Heart left ventricle (tissue), 16 donors: ENCODE data around the gene PCARE. TPM values are rescaled to one million over a fixed set of nuclear protein-coding genes. Genes with fewer than 3 reads are reported as not detected.
A peak's percentile ranks its signal among the peaks of the same experiment; 100 is the strongest.

ENCODE experiments used
- ATAC-seq, 4 donors: fragments of 200-7000 bp; cut with Tn5 transposase; one replicate each; pipeline ENCODE4 v1.9.1; 2020 to 2022; ENCODE audit warnings: moderate library complexity in 4 of 4, mild to moderate bottlenecking in 3 of 4, moderate number of reproducible peaks in 1 of 4
- DNase-seq, 5 donors: peaks; one replicate each; pipeline ENCODE4 v3.0.0-alpha.2; 2020
- H3K27ac ChIP-seq, 12 donors: fragments of 200-600 bp; sonication (generic) in 4 of 12; one replicate each; pipeline versions ENCODE4 v1.5.0 to v1.8.0; 2016 to 2022; ENCODE audit warnings: mild to moderate bottlenecking in 2 of 12
- H3K27me3 ChIP-seq, 9 donors: fragments of 200-600 bp; sonication (generic) in 2 of 9; one replicate each; pipeline versions ENCODE4 v1.5.1 to v1.8.0; 2016 to 2022; ENCODE audit warnings: mild to moderate bottlenecking in 3 of 9
- H3K36me3 ChIP-seq, 9 donors: fragments of 200-600 bp; sonication (generic) in 2 of 9; one replicate each; pipeline versions ENCODE4 v1.5.0 to v1.8.0; 2018 to 2022; ENCODE audit warnings: mild to moderate bottlenecking in 2 of 9
- H3K4me1 ChIP-seq, 12 donors: fragments of 200-600 bp; sonication (generic) in 4 of 12; one replicate each; pipeline versions ENCODE4 v1.5.0 to v1.8.0; 2016 to 2022; ENCODE audit warnings: mild to moderate bottlenecking in 3 of 12
- H3K4me3 ChIP-seq, 12 donors: fragments of 200-600 bp; sonication (generic) in 4 of 12; one replicate each; pipeline versions ENCODE4 v1.5.0 to v1.8.0; 2017 to 2022; ENCODE audit warnings: mild to moderate bottlenecking in 9 of 12, moderate library complexity in 4 of 12
- H3K9me3 ChIP-seq, 12 donors: fragments of 200-600 bp; sonication (generic) in 4 of 12; one replicate each; pipeline versions ENCODE4 v1.5.0 to v1.8.0; 2016 to 2022; ENCODE audit warnings: mild to moderate bottlenecking in 1 of 12
- POLR2A ChIP-seq, 2 donors: fragments of 450-650 bp; IDR thresholded peaks; one replicate each; pipeline ENCODE4 v1.6.1; 2017; ENCODE audit warnings: antibody characterized with exemption in 2 of 2, mild to moderate bottlenecking in 2 of 2, moderate library complexity in 2 of 2
- WGBS, 4 donors: extraction: QIAGEN DNeasy Blood & Tissue Kit in 2 of 4; methylation state at CpG; one replicate each; pipeline versions ENCODE4 v1.1.5 to v1.1.7; 2013 to 2018; 5-methylcytosine and 5-hydroxymethylcytosine counted together
- intact Hi-C, 10 donors: fragments of 100-400 bp; cut with DNase I; formaldehyde crosslinking; loops; one replicate each; pipeline versions ENCODE4 v1.11.1 to v1.14.2; 2022
- polyA plus RNA-seq, 2 donors: library from polyadenylated mRNA; stranded (reverse); fragments of 200-250 nt; gene quantifications; one replicate each; pipeline ENCODE4 v1.2.3, GENCODE V29; 2013
- total RNA-seq, 9 donors: library from RNA; depleted of rRNA in 2 of 9; stranded (reverse); fragments of >200 nt in 2 of 9; fragmentation: NEBNext Ultra II Directional in 3 of 9; extraction: Animal tissue kit (Norgen Biotek cat#: 25700) in 3 of 9; gene quantifications; one replicate each; pipeline versions ENCODE4 v1.1.0 to v1.2.4, GENCODE V29; 2016 to 2023
- TF ChIP-seq, protein P1 (sequence below), 12 donors: fragments of 200-600 bp; sonication (generic) in 4 of 12; IDR thresholded peaks; one replicate each; pipeline versions ENCODE4 v1.5.0 to v1.8.0; 2018 to 2022; ENCODE audit warnings: antibody characterized with exemption in 12 of 12, mild to moderate bottlenecking in 5 of 12
- donor health status: ischemic (EF 13 %, LVEDD 7.1; RV severe dilation, severe dysfunction).
- donor health status: healthy with polysubstance abuse.
- donor health status: DM: no; HTN: yes; CAD: no.
- donor health status: DM: no; HTN: no; CAD: no.
- donor health status: ischemic (EF 25% LVEDD 6.9; RV normal size, moderate dysfunction).
- donor health status: ischemic (EF 25% LVEDD 5.7; RV mildly dilated, moderate dysfunction).
- donor health status: healthy.
- donor health status: DM: yes; HTN: yes; CAD: no.
- donor health status: ischemic (EF 35%, LVEDD 5.7; RV mildly dilated, moderate dysfunction).
- donor health status: nonischemic (EF 11% LVEDD 7.7; RV severe dilation, severe dysfunction).
- donor health status: DM: yes; HTN: yes; CAD: no.
- donor health status: PGD.
- donor health status: ischemic (EF 29% LVEDD 5.4; RV normal size, mild dysfunction).
- donor health status: nonischemic (EF 23%, LVEDD 6.1; RV moderate dilation, normal function).

Gene PCARE
- total and polyA plus RNA-seq, 11 donors, result 0.10 to 2.4 (median 0.87) TPM

DNA sequence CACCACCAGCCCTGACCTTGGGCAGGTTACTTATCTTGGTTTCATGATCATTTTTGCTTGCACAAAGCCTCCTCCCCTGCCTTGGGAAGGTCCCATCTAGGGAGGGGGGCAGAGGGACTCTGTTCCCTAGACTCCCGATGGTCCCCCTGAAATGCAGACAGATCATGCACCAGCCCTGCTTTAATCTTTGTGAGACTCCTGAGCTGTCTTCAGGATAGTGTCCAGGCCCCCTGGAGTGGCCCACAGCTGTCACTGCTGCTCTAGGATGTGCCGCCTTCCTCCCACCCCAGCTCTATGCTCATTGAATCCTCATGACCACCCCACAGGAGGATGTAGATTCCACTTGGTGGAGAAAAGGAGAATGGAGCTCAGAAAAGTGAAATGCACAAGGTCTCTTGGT, 28.0 kb downstream of the PCARE start:
- DNase-seq (no peak), ATAC-seq (no peak)
- TF ChIP-seq, protein P1, sequence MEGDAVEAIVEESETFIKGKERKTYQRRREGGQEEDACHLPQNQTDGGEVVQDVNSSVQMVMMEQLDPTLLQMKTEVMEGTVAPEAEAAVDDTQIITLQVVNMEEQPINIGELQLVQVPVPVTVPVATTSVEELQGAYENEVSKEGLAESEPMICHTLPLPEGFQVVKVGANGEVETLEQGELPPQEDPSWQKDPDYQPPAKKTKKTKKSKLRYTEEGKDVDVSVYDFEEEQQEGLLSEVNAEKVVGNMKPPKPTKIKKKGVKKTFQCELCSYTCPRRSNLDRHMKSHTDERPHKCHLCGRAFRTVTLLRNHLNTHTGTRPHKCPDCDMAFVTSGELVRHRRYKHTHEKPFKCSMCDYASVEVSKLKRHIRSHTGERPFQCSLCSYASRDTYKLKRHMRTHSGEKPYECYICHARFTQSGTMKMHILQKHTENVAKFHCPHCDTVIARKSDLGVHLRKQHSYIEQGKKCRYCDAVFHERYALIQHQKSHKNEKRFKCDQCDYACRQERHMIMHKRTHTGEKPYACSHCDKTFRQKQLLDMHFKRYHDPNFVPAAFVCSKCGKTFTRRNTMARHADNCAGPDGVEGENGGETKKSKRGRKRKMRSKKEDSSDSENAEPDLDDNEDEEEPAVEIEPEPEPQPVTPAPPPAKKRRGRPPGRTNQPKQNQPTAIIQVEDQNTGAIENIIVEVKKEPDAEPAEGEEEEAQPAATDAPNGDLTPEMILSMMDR (IDR thresholded peaks at IDR 0.05), result no peak
- TF ChIP-seq POLR2A (IDR thresholded peaks at IDR 0.05), result no peak
- Histone ChIP-seq H3K27ac (no peak overlapping the region), H3K36me3 (peaks cover 0 to 3% (median 0%) of the 10 kb centered on the region in 9 donors), H3K9me3 (no peaks in the 10 kb centered on the region), H3K4me3 (no peak overlapping the region), H3K4me1 (peaks cover 0 to 22% (median 0%) of the 10 kb centered on the region in 12 donors), H3K27me3 (no peaks in the 10 kb centered on the region)
- intact Hi-C loops, result no loop called here
- 84 to 100% (median 93%) methylated on average over 1 to 2 of the region's 2 CpGs for WGBS, 4 donors

DNA sequence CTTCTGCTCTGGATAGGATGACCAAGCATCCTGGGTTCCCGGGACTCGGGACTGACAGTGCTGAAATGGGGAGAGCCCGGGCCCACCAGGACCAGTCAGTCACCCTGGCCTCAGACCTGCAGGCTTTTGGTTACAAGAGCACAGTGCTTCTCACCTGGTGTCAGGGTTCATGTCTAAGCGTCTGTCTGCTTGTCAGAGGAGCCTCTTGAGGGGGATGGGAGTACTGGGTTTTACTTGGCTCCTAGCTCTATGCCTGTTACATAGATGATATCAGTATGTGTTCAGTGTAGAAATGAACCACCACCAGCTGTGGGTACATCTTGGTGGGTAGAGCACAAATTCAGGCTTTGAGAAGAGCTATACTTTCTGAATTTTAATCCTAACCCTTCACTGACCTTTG, 29.9 kb downstream of the PCARE start:
- Histone ChIP-seq H3K27me3 (no peaks in the 10 kb centered on the region), H3K27ac (no peak overlapping the region), H3K4me3 (no peak overlapping the region), H3K9me3 (no peaks in the 10 kb centered on the region), H3K36me3 (peaks cover 0 to 3% (median 0%) of the 10 kb centered on the region in 9 donors), H3K4me1 (peaks cover 0 to 30% (median 9%) of the 10 kb centered on the region in 12 donors)
- 86 to 92% (median 89%) methylated on average over 4 of the region's 4 CpGs for WGBS, 4 donors
- TF ChIP-seq, protein P1 (IDR thresholded peaks at IDR 0.05), result no peak
- no peak for TF ChIP-seq POLR2A (IDR thresholded peaks at IDR 0.05)
- DNase-seq (no peak), ATAC-seq (no peak)
- intact Hi-C loops, result no loop called here

DNA sequence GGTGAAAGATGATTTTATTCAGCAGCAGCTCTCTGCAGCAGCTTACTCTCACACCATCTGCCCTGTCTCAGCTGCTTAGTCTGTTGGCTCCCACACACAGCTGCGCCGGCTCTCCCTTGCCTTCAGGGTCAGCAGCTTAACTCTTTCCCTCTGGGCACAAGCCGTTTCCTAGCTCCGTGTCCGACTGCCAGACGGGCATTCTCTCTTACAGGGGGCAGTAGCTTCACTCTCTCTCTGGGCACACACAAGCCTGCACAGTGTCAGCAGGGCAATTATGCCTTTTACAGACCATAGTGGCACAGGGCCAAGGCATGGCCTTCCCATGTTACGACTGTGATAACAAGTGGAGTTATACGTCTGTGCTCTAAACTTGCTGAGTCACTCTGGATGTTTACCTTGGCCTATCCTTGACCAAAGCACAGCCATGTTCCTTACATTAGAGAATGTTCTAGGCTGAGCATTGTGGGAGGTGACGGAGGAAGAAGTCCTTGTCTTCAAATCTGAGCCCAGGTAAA, 31.7 kb downstream of the PCARE start:
- intact Hi-C loops, result no loop called here
- peak in 3 of 4 donors; percentile 9 to 70 (median 58) for ATAC-seq
- DNase-seq, result peak in 2 of 5 donors; percentile 44 to 53
- no peak for TF ChIP-seq POLR2A (IDR thresholded peaks at IDR 0.05)
- peaks cover 0 to 34% (median 11%) of the 10 kb centered on the region in 12 donors for H3K4me1 ChIP-seq
- WGBS, 4 donors, result 36 to 70% (median 47%) methylated on average over 9 of the region's 9 CpGs
- no peak overlapping the region for H3K4me3 ChIP-seq
- H3K27me3 ChIP-seq, result no peaks in the 10 kb centered on the region
- no peaks in the 10 kb centered on the region for H3K9me3 ChIP-seq
- H3K27ac ChIP-seq, result no peak overlapping the region
- peaks cover 0 to 3% (median 0%) of the 10 kb centered on the region in 9 donors for H3K36me3 ChIP-seq

DNA sequence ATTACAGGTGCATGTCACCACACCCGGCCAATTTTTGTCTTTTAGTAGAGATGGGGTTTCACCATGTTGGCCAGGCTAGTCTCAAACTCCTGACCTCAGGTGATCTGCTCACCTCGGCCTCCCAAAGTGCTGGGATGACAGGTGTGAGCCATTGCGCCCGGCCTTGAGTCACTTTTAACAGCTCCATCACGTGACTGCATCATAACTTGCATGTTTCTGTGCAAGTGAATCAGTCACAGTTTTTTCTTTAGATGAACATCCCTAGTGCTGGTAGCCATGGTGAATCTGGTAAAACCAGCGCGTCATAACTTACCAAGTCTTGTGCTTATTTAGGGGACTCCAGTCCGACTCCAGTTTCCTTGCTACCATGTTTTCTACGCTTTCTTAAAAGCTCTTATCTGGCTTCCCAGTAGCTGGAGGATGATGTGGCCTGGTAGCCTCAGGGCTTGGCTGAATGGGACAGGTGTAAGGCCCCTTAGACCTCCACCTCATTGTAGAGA, 33.1 kb downstream of the PCARE start:
- DNase-seq, result no peak
- Histone ChIP-seq H3K27me3 (no peaks in the 10 kb centered on the region), H3K4me3 (no peak overlapping the region), H3K9me3 (no peaks in the 10 kb centered on the region), H3K27ac (no peak overlapping the region), H3K4me1 (peaks cover 0 to 34% (median 11%) of the 10 kb centered on the region in 12 donors), H3K36me3 (peaks cover 0 to 3% (median 0%) of the 10 kb centered on the region in 9 donors)
- ATAC-seq, result no peak
- WGBS, 4 donors, result 86 to 95% (median 92%) methylated on average over 9 of the region's 9 CpGs
- intact Hi-C loops, result no loop called here
- no peak for TF ChIP-seq POLR2A (IDR thresholded peaks at IDR 0.05)
- TF ChIP-seq, protein P1 (IDR thresholded peaks at IDR 0.05), result no peak

DNA sequence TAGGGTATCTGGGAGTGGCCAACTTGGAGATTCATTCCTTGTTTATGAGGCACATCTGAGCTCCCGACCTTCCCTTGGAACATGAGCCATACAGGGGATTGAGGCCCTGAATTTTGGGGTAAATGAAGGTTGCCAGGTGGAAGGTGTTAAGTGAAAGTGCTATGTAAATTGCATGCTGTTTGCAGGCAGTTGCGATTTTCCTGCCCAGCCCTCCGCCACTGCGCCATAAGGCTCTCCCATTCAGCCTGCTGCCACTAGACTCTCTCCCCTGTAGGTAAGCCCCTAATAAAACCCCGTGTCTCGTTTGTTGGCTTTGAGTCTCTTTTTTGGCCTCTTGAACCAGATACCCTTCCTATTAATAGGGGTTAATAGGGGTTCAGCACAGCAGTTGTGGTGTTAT, 33.8 kb downstream of the PCARE start:
- H3K9me3 ChIP-seq, result no peaks in the 10 kb centered on the region
- peaks cover 0 to 34% (median 11%) of the 10 kb centered on the region in 12 donors for H3K4me1 ChIP-seq
- no peak for DNase-seq
- intact Hi-C loops, result no loop called here
- peaks cover 0 to 2% (median 0%) of the 10 kb centered on the region in 9 donors for H3K36me3 ChIP-seq
- WGBS, 4 donors, result 80 to 92% (median 86%) methylated on average over 6 of the region's 6 CpGs
- TF ChIP-seq, protein P1 (IDR thresholded peaks at IDR 0.05), result no peak
- no peak for TF ChIP-seq POLR2A (IDR thresholded peaks at IDR 0.05)
- H3K27me3 ChIP-seq, result no peaks in the 10 kb centered on the region
- H3K4me3 ChIP-seq, result no peak overlapping the region
- no peak for ATAC-seq
- H3K27ac ChIP-seq, result no peak overlapping the region
